NCI-H748 (cell line): ENCODE data around the gene CASP5.
"Not testable (repeated sequence)": the region's sequence is repeated elsewhere in the genome, so short reads cannot be mapped to it uniquely, and the experiment has no call there.

Experiments
- DNase-seq: peaks from one replicate; lab custom pipeline; 2025; ENCODE audit not compliant: unreplicated experiment; lab: John Stamatoyannopoulos, UW

CASP5 gene

DNA sequence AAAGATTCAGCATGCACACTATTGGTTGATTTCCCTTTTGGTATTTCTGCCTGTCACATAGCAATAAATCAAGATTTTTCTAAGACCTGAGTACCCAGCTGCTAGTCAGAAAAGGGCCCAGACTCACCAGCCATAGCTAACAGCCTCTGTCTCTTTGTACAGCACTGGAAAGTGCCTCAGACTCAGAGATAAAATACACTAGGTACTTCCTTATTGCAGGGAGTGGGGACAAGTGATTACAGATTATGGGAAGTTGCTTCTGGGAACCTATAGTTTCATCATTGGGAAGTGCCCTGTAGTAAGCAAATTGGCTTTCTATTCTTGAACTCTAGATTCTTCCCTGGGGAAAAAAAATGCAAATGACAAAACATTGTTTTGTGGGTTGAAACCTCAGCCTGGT is at the start of gene CASP5:
Gene CASP5, minus strand, starts transcription at position 166 of the 400 bp plus-strand sequence. Its CDS starts 32 bp downstream, at position 134.
- no peak for DNase-seq

DNA sequence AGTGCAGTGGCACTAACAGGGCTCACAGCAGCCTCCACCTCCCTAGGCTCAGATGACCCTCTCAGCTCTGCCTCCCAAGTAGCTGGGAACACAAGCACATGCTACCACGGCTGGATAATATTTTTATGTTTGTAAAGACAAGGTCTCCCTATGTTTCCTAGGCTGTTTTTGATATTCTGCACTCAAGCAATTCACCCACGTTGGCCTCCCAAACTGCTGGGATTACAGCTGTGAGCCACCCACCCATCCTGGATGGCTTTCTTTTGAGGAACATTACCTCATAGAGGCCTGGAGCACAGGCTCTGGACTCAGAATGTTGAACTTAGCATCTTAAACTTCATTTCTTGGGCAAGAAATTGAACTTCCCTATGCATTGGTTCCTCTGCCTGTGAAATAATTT is 49.1 kb upstream of the CASP5 start:
- DNase-seq: not testable (repeated sequence)

DNA sequence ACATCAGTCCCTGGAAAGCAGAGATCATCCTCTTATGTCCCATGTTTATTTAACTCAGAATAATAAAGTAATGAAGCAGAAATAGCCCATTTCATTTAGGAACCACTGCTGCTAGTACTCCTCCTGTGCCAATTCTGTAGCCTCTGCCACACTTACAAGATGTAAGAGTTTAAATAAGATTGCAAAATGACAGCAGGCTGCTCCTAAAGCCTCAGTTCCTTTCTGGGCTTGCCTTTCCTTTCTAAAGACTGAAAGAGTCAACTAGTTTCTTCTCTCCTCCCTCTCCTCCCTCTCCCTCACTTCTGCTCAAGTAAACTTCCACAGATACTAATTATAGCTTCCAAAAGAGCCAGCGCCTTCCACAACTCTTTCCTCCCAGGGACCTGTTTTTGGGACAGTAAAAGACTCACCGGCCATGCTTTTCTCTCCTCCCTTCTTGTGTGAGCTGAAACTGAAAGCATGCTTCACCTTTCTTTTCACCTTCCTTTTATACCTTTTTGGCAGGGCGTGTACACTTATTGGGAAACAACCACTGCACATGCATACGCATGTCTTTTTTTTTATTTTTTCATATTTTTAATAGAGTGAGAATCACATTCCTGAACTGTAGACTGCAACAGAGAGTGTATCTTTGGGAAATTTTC is 48.2 kb upstream of the CASP5 start:
- DNase-seq: no peak

DNA sequence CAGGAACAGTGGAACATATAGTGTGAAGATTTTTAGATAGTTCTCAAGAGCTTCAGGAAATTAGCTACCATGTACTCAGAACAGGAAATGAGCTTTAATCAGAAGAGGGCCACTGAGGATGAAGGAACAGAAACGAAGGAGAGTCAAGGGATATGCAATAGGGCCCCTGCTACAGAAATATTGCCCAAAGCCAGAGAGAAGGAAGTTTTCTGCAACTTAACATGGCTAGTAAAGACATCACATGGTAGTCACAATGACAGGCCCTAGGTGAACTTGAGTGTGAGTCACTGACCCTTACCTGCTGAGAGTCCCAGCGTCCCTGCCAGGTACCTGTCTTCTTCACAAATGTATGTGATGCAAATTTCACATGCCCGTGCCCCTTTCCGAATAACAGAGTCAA is 47.3 kb upstream of the CASP5 start:
- DNase-seq: no peak

DNA sequence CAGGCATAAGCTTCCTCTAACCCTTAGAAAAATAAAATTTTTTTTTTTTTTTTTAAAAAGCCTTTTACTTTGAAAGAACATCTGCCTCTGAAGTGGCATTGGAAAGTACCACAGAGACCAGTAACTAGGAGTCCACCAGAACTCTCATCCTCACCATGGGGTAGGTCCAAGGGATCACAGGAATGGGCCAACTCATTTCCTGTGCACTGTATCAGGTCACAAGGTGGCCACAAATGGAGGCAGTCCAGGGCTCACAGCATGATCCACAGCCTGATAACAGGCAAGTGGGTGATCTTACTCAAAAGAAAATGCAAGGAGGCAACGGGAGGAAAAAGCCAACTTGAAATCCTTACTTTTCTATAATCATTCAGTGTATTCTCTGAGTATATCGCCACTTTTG is 46.8 kb upstream of the CASP5 start:
- DNase-seq: not testable (repeated sequence)

DNA sequence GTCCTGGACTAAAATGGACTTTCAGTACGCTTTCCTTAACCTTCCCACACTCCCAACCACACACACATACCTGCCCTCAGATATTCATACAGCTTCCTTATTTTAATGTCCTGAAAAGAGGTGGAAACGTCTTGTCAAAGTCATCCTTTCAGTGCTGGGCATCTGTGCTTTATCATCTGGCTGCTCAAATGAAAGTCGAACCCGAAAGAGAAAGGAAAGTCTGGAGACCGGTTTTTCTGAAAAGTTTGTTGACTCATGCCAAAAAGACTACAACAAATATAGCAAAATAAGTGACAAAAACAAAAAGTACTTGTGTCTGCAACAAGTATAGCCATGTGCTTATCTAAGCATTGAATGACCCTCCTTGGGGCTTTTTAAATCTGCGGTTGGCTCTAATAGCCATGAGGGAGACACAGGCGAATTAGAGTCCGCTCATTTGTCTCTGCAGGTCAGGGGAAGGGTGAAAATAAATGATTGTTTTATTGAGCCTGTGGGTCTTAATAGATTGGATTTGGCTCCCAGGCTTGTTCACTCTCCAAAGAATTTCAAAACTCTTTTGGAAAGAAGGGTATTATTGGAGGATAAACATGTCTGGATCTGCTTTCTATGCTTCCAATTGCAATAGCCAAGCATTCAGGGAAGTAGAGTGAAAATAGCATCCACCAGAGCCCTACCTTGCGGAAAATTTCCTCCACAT is 40.4 kb upstream of the CASP5 start:
- not testable (repeated sequence) for DNase-seq

DNA sequence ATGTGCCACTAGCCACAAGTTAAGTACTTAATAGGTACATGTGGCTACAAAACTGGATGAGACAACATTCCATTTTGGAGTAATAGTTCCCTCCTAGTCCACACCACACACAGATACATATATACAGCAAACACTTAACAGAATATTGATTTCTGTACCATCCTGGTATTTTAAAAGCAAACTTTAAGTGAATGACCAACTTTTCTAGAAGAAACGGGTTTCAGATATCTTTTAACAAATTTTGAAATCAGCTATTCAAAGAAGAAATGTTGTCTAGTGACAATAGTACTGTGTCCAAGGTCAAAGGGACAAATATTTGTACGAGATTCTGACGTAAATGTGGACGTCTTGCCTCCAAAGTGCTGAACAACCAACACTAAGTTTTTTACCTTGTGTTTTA is 34.5 kb upstream of the CASP5 start:
- DNase-seq: no peak

DNA sequence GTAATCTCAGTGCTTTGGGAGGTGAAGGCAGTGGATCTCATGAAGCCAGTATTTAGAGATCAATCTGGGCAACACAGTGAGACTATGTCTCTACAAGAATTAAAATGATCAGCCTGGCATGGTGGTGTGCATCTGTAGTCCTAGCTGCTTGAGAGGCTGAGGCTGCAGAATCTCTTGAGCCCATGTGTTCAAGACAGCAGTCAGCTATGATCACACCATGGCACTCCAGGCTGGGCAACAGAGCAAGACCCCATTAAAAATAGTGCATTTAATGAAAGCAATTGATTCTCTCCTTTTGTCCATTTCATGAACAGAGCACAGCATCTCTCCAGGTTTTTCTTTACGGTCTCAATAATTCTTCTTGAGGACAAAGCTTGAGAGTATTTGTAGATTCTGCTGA is 33.5 kb upstream of the CASP5 start:
- no peak for DNase-seq

DNA sequence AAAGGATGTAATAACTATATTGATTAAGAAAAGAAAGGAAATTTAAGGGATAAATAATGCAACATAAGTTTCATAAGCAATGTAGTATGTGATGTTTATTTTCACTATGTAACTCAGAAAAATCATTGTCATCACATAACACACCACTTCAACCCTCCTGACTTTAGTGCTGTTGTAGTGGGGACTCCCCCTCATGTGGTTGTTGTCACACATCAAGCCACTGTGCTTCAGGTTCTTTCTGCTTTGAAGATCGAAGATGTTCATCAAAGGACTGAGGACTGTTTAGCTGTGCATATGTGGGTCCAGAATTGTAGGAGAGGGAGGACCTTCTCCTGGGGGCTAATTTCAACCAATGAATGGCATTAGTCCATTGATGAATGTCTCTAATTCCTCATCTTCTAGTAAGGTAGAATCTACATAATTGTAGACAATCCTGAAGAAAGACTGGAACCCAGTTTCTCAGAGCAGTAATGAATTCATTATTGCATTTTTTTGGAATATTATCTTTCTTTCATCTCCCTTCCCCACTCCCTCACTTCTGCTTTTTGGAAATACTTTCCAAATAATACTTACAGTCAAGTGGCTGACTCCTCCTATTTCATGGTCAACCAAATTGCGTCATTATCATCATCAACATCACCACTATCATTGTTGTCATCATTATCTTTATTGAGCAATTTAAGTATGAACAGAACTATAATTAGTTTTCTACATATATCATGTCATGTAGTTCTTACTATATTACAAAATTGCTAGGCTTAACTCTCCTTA is 31.9 kb upstream of the CASP5 start:
- DNase-seq: no peak

DNA sequence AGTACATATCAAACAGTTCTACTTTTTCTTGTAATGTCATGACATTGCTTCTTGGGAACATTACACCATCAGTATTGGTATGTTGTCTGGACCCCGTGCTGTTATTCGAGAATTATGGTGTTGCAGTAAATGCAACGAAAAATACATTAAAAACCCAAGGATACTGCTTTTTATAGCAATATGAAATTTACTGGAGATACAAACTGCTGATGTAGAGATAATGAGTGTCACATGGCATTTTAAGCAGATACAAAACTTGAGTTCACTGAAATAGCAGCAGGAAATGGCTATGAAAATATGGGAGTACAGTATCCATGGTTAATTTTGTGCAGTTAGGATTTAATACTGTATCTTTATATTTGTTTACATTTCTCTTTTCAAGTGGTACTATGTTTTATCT is 29.5 kb upstream of the CASP5 start:
- DNase-seq: no peak

DNA sequence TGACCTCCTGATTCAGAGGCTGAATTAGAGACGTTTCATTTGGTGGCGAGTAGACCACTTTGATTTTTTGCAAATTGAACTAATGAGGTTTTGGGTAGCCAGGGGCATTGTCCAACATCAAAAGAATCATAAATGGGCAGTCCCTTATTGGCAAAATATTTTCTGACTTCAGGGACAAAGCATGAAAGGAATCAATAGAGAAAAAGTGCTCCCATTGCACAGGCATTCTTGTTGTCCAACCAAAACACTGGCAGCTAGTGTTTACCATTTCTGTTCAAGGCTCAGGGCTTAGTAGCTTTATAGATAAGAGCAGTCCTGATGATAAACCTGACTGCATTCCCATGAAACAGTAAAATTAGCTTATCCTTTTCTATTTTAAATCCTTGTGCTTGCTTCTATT is 28.6 kb upstream of the CASP5 start:
- DNase-seq: no peak

DNA sequence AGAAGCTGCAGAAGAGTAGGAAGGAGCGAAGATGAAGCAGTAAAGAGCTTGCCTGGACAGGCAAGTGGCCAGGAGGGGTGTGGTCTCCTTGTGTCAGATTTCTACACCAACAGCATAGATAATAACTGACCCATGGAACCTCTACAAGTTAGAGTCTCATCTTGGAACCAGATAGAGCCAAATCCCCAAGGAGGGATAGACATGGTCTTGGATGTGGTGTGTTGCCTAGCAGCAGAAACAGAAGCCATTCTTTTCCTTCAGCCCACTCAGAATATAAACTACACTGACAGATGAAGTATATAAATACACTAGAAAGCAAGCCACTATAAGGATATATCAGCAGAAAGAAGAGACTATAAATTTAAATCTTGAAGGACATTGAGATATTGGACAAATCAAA is 26.5 kb upstream of the CASP5 start:
- no peak for DNase-seq

DNA sequence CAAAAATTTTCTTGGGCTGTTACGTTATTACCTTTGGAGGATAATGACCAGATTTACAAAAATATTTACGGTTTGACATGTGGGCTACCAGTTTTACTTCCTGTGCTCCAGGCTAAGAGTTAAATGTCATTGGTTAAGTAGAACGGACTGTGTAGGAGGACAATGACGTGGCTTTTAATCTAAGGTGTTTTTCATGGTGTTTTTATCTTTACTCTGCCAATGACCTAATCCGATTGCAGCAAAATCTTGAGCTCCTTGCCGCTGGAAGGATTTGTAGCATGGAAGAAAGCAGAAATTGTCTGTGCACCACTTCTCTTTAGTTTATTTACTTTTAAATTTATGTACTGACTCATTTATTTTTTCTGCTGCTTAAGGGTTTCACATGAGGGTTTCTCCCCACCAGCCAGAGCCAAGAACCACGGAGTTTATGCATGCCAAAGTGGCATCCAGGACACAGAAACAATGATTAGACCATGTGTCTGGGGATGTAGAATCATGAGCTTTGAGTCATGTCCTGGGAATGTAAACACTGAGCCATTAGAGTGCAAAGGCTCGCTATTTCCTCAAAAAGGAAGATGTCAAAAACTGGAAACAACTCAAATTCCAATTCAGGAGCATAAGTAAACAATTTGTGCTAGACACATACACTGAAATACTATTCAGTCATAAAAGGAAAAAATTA is 24.1 kb upstream of the CASP5 start:
- DNase-seq: no peak

DNA sequence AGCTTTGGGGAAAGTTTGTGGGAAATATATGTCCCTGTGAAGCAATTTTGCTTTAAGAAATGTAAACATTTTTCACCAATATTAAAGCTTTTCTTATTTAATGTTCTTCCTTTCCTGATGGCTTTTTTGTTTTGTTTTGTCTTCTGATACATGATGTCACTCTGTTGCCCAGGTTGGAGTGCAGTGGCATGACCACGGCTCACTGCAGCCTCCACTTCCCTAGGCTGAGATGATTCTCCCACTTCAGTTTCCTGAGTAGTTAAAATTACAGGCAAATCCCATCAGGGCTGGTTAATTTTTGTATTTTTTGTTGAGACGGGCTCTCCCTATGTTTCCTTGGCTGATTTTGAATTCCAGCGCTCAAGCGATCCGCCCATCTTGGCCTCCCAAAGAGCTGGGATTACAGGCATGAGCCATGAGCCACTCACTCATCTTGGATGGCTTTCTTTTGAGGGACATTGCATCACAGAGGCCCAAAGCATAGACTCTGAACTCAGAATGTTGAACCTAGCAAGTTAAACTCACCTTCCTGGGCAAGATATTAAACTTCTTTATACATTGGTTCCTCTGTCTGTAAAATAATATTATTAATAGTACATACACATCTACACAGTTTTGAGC is 22.8 kb upstream of the CASP5 start:
- no peak for DNase-seq

DNA sequence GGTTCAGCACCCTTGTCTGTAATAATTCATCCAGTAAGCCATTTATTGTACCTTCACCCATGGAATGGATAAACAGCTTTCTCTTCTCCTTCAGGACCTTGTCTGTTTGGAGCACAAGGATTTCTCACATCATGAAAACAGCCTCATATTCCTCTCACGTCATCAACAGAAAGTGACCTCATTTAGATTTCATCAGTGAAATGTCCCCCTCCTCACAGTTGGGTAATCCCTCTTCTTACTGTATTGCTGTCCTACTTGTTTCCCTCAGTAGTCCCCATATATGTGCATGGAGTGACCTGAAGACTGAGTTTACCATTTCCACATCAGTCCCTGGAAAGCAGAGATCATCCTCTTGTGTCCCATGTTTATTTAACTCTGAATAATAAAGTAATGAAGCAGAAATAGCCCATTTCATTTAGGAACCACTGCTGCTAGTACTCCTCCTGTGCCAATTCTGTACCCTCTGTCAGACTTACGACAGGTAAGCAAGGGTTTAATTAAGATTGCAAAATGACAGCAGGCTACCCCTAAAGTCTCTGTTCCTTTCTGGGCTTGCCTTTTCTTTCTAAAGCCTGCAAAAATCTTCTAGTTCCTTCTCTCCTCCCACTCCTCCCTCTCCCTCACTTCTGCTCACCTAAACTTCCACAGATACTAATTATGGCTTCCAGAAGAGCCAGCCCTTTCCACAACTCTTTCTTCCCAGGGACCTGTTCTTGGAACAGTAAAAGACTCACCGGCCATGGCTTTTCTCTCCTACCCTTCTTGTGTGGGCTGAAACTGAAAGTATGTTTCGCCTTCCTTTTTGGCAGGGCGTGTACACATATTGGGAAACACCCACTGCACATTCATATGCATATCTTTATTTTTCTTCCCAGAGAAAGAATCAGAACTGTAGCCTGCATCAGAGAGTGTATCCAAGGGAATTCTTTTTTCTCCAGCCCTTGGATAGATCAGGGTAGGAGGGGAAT is 21.9 kb upstream of the CASP5 start, which contains the start of gene CARD16:
Gene CARD16, minus strand, starts transcription at position 779 of the 968 bp plus-strand sequence. Its CDS starts 38 bp downstream, at position 741.
- not testable (repeated sequence) for DNase-seq

DNA sequence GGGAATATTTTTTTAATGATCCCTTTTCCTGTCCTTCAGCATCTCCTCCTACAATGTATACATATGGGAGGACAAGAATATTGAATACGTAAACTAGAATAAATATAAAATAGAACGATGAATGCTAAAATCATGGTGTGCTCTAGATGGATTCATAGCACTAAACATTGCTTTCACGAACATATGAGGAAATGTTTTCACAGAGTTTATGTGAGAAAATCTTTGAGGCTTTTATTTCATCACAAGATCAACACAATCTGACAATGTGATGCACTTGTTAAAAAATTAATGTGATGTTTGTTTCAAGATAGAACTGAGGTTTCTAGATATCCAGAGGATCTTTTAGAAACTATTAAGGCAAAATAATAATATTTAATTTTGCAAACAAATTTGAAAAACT is 19.2 kb upstream of the CASP5 start:
- no peak for DNase-seq

DNA sequence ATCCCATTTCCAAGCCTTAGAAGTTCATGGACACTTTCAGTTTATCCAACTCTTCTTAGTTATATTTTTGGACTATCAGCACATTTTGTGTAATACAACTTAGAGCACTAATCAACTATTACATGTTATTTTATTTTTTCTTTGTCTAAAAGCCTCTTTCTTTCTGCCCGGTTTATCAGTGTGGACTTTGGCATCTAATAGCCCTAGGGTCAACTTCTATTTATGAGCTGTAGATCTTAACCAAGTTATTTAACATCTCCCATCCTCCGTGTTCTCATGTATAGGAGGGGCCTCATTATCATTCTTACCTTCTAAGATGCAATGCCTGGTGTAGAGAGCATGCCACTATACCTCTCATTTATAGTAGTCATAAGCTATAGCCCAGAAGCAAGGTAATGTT is 17.7 kb upstream of the CASP5 start:
- DNase-seq: no peak

DNA sequence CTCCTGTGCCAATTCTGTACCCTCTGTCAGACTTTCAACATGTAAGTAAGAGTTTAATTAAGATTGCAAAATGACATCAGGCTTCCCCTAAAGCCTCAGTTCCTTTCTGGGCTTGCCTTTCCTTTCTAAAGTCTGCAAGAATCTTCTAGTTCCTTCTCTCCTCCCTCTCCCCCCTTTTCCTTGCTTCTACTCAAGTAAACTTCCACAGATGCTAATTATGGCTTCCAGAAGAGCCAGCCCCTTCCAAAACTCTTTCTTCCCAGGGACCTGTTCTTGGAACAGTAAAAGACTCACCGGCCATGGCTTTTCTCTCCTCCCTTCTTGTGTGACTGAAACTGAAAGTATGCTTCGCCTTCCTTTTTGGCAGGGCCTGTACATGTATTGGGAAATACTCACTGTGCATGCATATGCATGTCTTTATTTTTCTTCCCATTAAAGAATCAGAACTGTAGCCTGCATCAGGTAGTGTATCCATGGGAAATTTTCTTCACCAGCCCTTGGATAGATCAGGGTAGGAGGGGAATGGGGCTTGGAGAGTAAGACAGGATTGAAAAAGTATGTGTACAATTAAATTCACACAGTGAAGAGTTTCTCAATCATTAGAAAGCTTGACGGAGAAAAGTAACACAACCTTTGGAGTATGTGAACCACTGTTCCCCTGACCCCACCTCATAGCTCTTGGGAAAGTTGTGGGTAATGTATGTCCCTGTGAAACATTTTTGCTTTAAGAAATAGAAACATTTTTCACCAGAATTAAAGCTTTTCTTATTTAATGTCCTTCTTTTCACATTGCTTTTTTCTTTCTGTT is 12.0 kb upstream of the CASP5 start, which contains the start of gene CASP1:
Gene CASP1, minus strand, starts transcription at position 332 of the 808 bp plus-strand sequence. Its CDS starts 31 bp downstream, at position 301.
- no peak for DNase-seq

DNA sequence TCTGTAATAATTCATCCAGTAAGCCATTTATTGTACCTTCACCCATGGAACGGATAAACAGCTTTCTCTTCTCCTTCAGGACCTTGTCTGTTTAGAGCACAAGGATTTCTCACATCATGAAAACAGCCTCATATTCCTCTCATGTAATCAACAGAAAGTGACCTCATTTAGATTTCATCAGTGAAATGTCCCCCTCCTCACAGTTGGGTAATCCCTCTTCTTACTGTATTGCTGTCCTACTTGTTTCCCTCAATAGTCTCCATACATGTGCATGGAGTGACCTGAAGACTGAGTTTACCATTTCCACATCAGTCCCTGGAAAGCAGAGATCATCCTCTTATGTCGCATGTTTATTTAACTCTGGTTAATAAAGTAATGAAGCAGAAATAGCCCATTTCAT is 11.4 kb upstream of the CASP5 start:
- DNase-seq: not testable (repeated sequence)
